ENCODE results near the gene HNMT. TPM values are rescaled to one million over a fixed set of nuclear protein-coding genes. Genes with fewer than 3 reads are reported as not detected.

HNMT gene
- total and polyA plus RNA-seq, 2 of the 13 experiments (the other 11 are each of a cell fraction or from before 2014, with no cell fraction given) = 279 to 309 TPM

- TF ChIP-seq, protein P1, sequence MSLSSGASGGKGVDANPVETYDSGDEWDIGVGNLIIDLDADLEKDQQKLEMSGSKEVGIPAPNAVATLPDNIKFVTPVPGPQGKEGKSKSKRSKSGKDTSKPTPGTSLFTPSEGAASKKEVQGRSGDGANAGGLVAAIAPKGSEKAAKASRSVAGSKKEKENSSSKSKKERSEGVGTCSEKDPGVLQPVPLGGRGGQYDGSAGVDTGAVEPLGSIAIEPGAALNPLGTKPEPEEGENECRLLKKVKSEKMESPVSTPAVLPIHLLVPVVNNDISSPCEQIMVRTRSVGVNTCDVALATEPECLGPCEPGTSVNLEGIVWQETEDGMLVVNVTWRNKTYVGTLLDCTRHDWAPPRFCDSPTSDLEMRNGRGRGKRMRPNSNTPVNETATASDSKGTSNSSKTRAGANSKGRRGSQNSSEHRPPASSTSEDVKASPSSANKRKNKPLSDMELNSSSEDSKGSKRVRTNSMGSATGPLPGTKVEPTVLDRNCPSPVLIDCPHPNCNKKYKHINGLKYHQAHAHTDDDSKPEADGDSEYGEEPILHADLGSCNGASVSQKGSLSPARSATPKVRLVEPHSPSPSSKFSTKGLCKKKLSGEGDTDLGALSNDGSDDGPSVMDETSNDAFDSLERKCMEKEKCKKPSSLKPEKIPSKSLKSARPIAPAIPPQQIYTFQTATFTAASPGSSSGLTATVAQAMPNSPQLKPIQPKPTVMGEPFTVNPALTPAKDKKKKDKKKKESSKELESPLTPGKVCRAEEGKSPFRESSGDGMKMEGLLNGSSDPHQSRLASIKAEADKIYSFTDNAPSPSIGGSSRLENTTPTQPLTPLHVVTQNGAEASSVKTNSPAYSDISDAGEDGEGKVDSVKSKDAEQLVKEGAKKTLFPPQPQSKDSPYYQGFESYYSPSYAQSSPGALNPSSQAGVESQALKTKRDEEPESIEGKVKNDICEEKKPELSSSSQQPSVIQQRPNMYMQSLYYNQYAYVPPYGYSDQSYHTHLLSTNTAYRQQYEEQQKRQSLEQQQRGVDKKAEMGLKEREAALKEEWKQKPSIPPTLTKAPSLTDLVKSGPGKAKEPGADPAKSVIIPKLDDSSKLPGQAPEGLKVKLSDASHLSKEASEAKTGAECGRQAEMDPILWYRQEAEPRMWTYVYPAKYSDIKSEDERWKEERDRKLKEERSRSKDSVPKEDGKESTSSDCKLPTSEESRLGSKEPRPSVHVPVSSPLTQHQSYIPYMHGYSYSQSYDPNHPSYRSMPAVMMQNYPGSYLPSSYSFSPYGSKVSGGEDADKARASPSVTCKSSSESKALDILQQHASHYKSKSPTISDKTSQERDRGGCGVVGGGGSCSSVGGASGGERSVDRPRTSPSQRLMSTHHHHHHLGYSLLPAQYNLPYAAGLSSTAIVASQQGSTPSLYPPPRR (CRISPR knock-in tag; IDR thresholded peaks at IDR 0.05; ENCODE audit: borderline replicate concordance) = peak; percentile 92
- TF ChIP-seq ZNF775 (CRISPR knock-in tag; IDR thresholded peaks at IDR 0.05; ENCODE audit: borderline replicate concordance) (peak; percentile 46; the same call in 1 of the 2 replicates), ZNF567 (CRISPR knock-in tag; IDR thresholded peaks at IDR 0.05; ENCODE audit: borderline replicate concordance) (no peak), ZBTB25 (CRISPR knock-in tag; IDR thresholded peaks at IDR 0.05) (peak; percentile 83), GATAD2A (CRISPR knock-in tag; IDR thresholded peaks at IDR 0.05) (peak; percentile 97), HIC2 (CRISPR knock-in tag; IDR thresholded peaks at IDR 0.05; ENCODE audit: low read depth) (no peak), RFX1 (IDR thresholded peaks at IDR 0.05) (no peak), ZNF225 (CRISPR knock-in tag; IDR thresholded peaks at IDR 0.05) (no peak), RBM39 (IDR thresholded peaks at IDR 0.05; ENCODE audit: low read depth, low read length, poor library complexity, severe bottlenecking) (no peak), ISL2 (CRISPR knock-in tag; IDR thresholded peaks at IDR 0.05) (peak; percentile 90), FOXK1 (CRISPR knock-in tag; IDR thresholded peaks at IDR 0.05; ENCODE audit: borderline replicate concordance, low read depth) (peak; percentile 94), MAFG (CRISPR knock-in tag; IDR thresholded peaks at IDR 0.05) (no peak), GFI1 (CRISPR knock-in tag; IDR thresholded peaks at IDR 0.05; ENCODE audit: borderline replicate concordance) (peak; percentile 91), MEIS1 (CRISPR knock-in tag; IDR thresholded peaks at IDR 0.05; ENCODE audit: borderline replicate concordance) (0 out of 2 replicates have a peak, but pooled peaks have one; percentile 45), ZNF34 (CRISPR knock-in tag; IDR thresholded peaks at IDR 0.05; ENCODE audit: borderline replicate concordance) (0 out of 2 replicates have a peak, but pooled peaks have one; percentile 39), ZNF7 (CRISPR knock-in tag; IDR thresholded peaks at IDR 0.05) (no peak), ZNF234 (CRISPR knock-in tag; conservative IDR thresholded peaks at IDR 0.05) (no peak), SIX4 (CRISPR knock-in tag; IDR thresholded peaks at IDR 0.05) (peak; percentile 70), ZSCAN25 (CRISPR knock-in tag; IDR thresholded peaks at IDR 0.05) (no peak), RELA (CRISPR knock-in tag; IDR thresholded peaks at IDR 0.05) (no peak), NFYC (CRISPR knock-in tag; IDR thresholded peaks at IDR 0.05) (no peak; the same call in 1 of the 2 replicates)
Measured at GRCh38 chr2:137928547-137929518, 35.4 kb upstream of the HNMT start (continued).

Data from HepG2 (cell line).